ENCODE data around the gene LYSMD1. TPM values are rescaled to one million over a fixed set of nuclear protein-coding genes. Genes with fewer than 3 reads are reported as not detected.
A peak's percentile ranks its signal among the peaks of the same experiment; 100 is the strongest.

LYSMD1 gene
- total and polyA plus RNA-seq, 2 of the 8 experiments (the other 6 are each of a cell fraction or from before 2014, with no cell fraction given): 2.4 to 6.0 TPM

DNA sequence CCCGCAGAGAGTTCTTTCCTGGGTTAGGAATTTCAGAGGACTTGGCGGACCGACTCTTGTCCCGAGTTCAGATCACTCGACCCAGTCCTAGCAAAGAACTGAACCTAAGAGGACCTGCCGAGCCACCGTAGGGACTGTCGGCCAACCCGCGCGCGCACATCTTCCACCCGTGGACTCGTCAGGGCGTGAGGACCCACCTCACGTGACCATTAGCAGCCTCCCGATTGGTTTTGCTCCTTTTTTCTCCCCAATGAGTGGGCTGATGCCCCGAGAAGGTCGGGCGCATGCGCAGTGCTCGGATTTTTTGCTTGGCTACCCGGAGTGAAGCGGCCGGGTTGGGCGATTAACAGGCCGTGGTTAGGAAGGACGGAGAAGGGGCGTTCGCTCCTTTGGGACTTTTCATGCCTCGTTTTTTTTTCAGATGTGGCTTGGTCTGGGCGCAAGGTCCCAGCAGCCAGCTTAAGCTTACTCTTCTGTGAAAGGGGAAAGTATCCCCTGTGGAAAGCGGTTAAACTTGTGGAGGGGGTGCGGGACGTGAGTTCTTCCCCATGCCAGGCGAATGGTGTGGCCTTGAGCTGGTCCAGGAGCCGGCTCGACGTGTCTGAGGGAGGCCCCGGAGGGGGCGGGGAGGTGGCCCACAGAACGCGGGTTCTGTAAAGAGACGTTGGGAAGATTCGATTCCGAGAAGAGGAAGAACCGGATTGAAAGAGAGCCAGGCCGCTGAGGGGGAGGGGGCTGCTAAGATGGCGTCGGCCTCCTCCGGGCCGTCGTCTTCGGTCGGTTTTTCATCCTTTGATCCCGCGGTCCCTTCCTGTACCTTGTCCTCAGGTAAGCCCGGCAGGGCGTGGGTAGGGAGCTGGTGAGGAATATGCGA is 32.8 kb upstream of the LYSMD1 start, which contains the start of gene PIP5K1A (continued):
- TF ChIP-seq CHD7 (IDR thresholded peaks at IDR 0.05; ENCODE audit: insufficient replicate concordance, low read length): no peak
- TF ChIP-seq NRF1 (IDR thresholded peaks at IDR 0.05; ENCODE audit: low read depth, low read length): peak; percentile 96
- no peak for TF ChIP-seq SP1 (IDR thresholded peaks at IDR 0.05; ENCODE audit: low read depth, low read length)
- TF ChIP-seq BACH1 (IDR thresholded peaks at IDR 0.05; ENCODE audit: low read length): peak; percentile 92
- peak; percentile 28 for TF ChIP-seq KDM4A (IDR thresholded peaks at IDR 0.05; ENCODE audit: low read depth, low read length, severe bottlenecking)
- TF ChIP-seq JUN (IDR thresholded peaks at IDR 0.05; ENCODE audit: low read depth, low read length): no peak
- TF ChIP-seq JUND (IDR thresholded peaks at IDR 0.05; ENCODE audit: low read length): no peak
- TF ChIP-seq BCL11A (IDR thresholded peaks at IDR 0.05; ENCODE audit: low read depth in 2 of 2, low read length in 2 of 2): no peak
- no peak for TF ChIP-seq EGR1 (IDR thresholded peaks at IDR 0.05; ENCODE audit: borderline replicate concordance, low read depth, low read length)
- TF ChIP-seq TBP (IDR thresholded peaks at IDR 0.05; ENCODE audit: low read depth, low read length): peak; percentile 54
- TF ChIP-seq SUZ12 (IDR thresholded peaks at IDR 0.05; ENCODE audit: low read length): no peak
